ENCODE data around the gene EIF3J. TPM values are rescaled to one million over a fixed set of nuclear protein-coding genes. Genes with fewer than 3 reads are reported as not detected.

EIF3J gene
- polyA plus RNA-seq, 1 donor from 2014 or later: 52.9 TPM

DNA sequence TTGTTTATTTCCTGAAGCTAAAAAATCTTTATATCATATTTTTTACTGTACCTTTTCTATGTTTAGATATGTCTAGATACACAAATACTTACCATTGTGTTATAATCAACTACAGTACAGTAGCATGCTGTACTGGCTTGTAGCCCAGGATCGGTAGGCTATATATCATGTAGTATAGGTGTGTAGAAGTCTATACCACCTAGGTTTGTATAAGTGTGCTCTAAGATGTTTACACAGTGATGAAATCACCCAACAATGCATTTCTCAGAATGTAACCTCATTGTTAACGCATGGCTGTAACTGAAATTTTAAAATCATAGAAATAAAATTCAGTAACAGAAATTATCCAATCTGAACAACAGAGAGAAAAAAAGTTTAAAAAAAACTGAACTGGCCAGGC, 43.2 kb downstream of the EIF3J start:
- Histone ChIP-seq H3K9me2 (ENCODE audit: insufficient read depth, low read length) (no peaks in the 10 kb centered on the region), H3K27ac (ENCODE audit: low read length) (no peak overlapping the region), H3K4me3 (ENCODE audit: low read length) (no peak overlapping the region), H3K36me3 (ENCODE audit: insufficient read depth, low read length) (peaks cover 9% of the 10 kb centered on the region), H3F3A (ENCODE audit: insufficient read depth, low read length, poor library complexity, severe bottlenecking) (no peaks in the 10 kb centered on the region), H3K4me2 (ENCODE audit: low read length) (no peak overlapping the region), H4K20me1 (ENCODE audit: insufficient read depth) (no peaks in the 10 kb centered on the region), H3K9ac (ENCODE audit: low read length) (no peak overlapping the region), H3K9me3 (ENCODE audit: low read length) (no peaks in the 10 kb centered on the region), H3K27me3 (ENCODE audit: insufficient read depth, low read depth, low read length) (no peaks in the 10 kb centered on the region), H2AFZ (ENCODE audit: low read depth, low read length) (no peak overlapping the region), H3K79me2 (replicated peaks; ENCODE audit: insufficient read depth, low read length) (no peaks in the 10 kb centered on the region)
- no peak for TF ChIP-seq TAF1 (IDR thresholded peaks at IDR 0.05; ENCODE audit: low read depth)
- no peak for TF ChIP-seq EZH2 (IDR thresholded peaks at IDR 0.05; ENCODE audit: borderline replicate concordance, insufficient read depth, low read length, poor library complexity, severe bottlenecking)
- TF ChIP-seq SMC3 (conservative IDR thresholded peaks at IDR 0.05; ENCODE audit: poor library complexity): no peak
- TF ChIP-seq, protein P1, sequence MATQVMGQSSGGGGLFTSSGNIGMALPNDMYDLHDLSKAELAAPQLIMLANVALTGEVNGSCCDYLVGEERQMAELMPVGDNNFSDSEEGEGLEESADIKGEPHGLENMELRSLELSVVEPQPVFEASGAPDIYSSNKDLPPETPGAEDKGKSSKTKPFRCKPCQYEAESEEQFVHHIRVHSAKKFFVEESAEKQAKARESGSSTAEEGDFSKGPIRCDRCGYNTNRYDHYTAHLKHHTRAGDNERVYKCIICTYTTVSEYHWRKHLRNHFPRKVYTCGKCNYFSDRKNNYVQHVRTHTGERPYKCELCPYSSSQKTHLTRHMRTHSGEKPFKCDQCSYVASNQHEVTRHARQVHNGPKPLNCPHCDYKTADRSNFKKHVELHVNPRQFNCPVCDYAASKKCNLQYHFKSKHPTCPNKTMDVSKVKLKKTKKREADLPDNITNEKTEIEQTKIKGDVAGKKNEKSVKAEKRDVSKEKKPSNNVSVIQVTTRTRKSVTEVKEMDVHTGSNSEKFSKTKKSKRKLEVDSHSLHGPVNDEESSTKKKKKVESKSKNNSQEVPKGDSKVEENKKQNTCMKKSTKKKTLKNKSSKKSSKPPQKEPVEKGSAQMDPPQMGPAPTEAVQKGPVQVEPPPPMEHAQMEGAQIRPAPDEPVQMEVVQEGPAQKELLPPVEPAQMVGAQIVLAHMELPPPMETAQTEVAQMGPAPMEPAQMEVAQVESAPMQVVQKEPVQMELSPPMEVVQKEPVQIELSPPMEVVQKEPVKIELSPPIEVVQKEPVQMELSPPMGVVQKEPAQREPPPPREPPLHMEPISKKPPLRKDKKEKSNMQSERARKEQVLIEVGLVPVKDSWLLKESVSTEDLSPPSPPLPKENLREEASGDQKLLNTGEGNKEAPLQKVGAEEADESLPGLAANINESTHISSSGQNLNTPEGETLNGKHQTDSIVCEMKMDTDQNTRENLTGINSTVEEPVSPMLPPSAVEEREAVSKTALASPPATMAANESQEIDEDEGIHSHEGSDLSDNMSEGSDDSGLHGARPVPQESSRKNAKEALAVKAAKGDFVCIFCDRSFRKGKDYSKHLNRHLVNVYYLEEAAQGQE (IDR thresholded peaks at IDR 0.05; ENCODE audit: borderline replicate concordance): no peak
- TF ChIP-seq, protein P2, sequence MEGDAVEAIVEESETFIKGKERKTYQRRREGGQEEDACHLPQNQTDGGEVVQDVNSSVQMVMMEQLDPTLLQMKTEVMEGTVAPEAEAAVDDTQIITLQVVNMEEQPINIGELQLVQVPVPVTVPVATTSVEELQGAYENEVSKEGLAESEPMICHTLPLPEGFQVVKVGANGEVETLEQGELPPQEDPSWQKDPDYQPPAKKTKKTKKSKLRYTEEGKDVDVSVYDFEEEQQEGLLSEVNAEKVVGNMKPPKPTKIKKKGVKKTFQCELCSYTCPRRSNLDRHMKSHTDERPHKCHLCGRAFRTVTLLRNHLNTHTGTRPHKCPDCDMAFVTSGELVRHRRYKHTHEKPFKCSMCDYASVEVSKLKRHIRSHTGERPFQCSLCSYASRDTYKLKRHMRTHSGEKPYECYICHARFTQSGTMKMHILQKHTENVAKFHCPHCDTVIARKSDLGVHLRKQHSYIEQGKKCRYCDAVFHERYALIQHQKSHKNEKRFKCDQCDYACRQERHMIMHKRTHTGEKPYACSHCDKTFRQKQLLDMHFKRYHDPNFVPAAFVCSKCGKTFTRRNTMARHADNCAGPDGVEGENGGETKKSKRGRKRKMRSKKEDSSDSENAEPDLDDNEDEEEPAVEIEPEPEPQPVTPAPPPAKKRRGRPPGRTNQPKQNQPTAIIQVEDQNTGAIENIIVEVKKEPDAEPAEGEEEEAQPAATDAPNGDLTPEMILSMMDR (IDR thresholded peaks at IDR 0.05; ENCODE audit: poor library complexity, severe bottlenecking): no peak
- no peak for TF ChIP-seq EP300 (conservative IDR thresholded peaks at IDR 0.05; ENCODE audit: poor library complexity, severe bottlenecking)
- no peak for TF ChIP-seq RAD21 (conservative IDR thresholded peaks at IDR 0.05)
- TF ChIP-seq POLR2AphosphoS5 (IDR thresholded peaks at IDR 0.05): no peak
- no peak for TF ChIP-seq MXI1 (conservative IDR thresholded peaks at IDR 0.05; ENCODE audit: poor library complexity, severe bottlenecking)

DNA sequence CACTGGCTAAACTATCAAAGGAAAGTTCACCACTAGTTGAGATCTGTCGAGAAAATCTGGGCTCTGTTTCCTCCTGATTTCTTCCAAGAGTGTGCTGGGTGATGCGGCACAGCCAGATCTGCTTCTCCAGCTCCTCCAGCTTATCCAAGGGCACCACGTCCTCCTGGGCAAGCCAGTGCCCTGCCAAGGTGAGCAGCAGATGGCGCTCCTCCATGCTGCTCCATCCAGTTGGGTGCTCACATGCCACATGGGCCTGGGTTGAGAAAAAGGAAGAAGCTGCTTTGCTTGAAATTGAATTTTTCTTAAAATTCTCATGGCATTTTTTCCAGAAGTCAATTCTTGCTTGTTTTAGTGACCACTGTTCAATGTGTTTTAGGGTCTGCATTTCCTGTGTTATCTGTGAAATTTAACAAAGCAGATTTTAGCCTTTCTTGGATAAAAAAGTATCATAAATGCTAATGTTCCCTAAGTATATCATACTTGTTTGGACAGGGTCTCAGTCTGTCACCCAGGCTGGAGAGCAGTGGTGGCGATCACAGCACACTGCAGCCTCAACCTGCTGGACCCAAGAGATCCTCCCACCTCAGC, 47.3 kb downstream of the EIF3J start:
- Histone ChIP-seq H3K9ac (ENCODE audit: low read length) (no peak overlapping the region), H3K9me3 (ENCODE audit: low read length) (no peaks in the 10 kb centered on the region), H3K4me2 (ENCODE audit: low read length) (no peak overlapping the region), H3K36me3 (ENCODE audit: insufficient read depth, low read length) (peaks cover 9% of the 10 kb centered on the region), H2AFZ (ENCODE audit: low read depth, low read length) (no peak overlapping the region), H3K9me2 (ENCODE audit: insufficient read depth, low read length) (no peaks in the 10 kb centered on the region), H3K79me2 (replicated peaks; ENCODE audit: insufficient read depth, low read length) (no peaks in the 10 kb centered on the region), H3K4me3 (ENCODE audit: low read length) (no peak overlapping the region), H4K20me1 (ENCODE audit: insufficient read depth) (no peaks in the 10 kb centered on the region), H3K27ac (ENCODE audit: low read length) (no peak overlapping the region), H3F3A (ENCODE audit: insufficient read depth, low read length, poor library complexity, severe bottlenecking) (no peaks in the 10 kb centered on the region), H3K27me3 (ENCODE audit: insufficient read depth, low read depth, low read length) (no peaks in the 10 kb centered on the region)
- TF ChIP-seq, protein P2 (IDR thresholded peaks at IDR 0.05; ENCODE audit: poor library complexity, severe bottlenecking): no peak
- TF ChIP-seq SMC3 (conservative IDR thresholded peaks at IDR 0.05; ENCODE audit: poor library complexity) (no peak), EZH2 (IDR thresholded peaks at IDR 0.05; ENCODE audit: borderline replicate concordance, insufficient read depth, low read length, poor library complexity, severe bottlenecking) (no peak), TAF1 (IDR thresholded peaks at IDR 0.05; ENCODE audit: low read depth) (no peak), EP300 (conservative IDR thresholded peaks at IDR 0.05; ENCODE audit: poor library complexity, severe bottlenecking) (no peak), RAD21 (conservative IDR thresholded peaks at IDR 0.05) (no peak), POLR2AphosphoS5 (IDR thresholded peaks at IDR 0.05) (no peak), MXI1 (conservative IDR thresholded peaks at IDR 0.05; ENCODE audit: poor library complexity, severe bottlenecking) (no peak)
- TF ChIP-seq, protein P1 (IDR thresholded peaks at IDR 0.05; ENCODE audit: borderline replicate concordance): no peak
